ENCODE results near the gene PRDM5. TPM values are rescaled to one million over a fixed set of nuclear protein-coding genes. Genes with fewer than 3 reads are reported as not detected.

Gene PRDM5
- total RNA-seq, 1 donor from 2014 or later = 6.5 TPM

GRCh38 chr4:120926358-120927025, 4.0 kb upstream of the PRDM5 start:
- Histone ChIP-seq H3K9me3 (ENCODE audit: insufficient read depth, low read depth, low read length) (no peaks in the 10 kb centered on the region), H3K9ac (ENCODE audit: low read length) (no peak overlapping the region), H3K4me1 (ENCODE audit: insufficient read depth, low read length) (peaks cover under 1% of the 10 kb centered on the region), H3K79me2 (ENCODE audit: insufficient read depth, low read length) (no peaks in the 10 kb centered on the region), H3K27me3 (ENCODE audit: insufficient read depth, low read length) (no peaks in the 10 kb centered on the region), H4K20me1 (ENCODE audit: insufficient read depth, low read length) (no peaks in the 10 kb centered on the region), H3K4me3 (ENCODE audit: insufficient read depth, low read depth, low read length) (no peak overlapping the region), H2AFZ (ENCODE audit: low read depth, low read length) (no peak overlapping the region), H3K4me2 (ENCODE audit: low read length) (no peak overlapping the region), H3K27ac (ENCODE audit: low read depth, low read length) (no peak overlapping the region), H3K36me3 (ENCODE audit: insufficient read depth, low read length) (no peaks in the 10 kb centered on the region)
- peaks cover 3% of the 10 kb centered on the region for H3K9me3 Mint-ChIP-seq (ENCODE audit: unreplicated experiment)
- H3K36me3 Mint-ChIP-seq (ENCODE audit: low read depth, unreplicated experiment) = no peaks in the 10 kb centered on the region
- TF ChIP-seq CTCF (IDR thresholded peaks at IDR 0.05; ENCODE audit: insufficient read depth, low read depth, low read length) (no peak), EZH2 (IDR thresholded peaks at IDR 0.05; ENCODE audit: insufficient read depth, low read length) (no peak)
- H3K4me3 Mint-ChIP-seq (ENCODE audit: unreplicated experiment) = no peak overlapping the region
- DNase-seq (ENCODE audit: low read depth) (no peak), FAIRE-seq (no peak)
- no peak overlapping the region for H3K27ac Mint-ChIP-seq (ENCODE audit: unreplicated experiment)
- no peaks in the 10 kb centered on the region for H3K4me1 Mint-ChIP-seq (ENCODE audit: low read depth, unreplicated experiment)
- H3K27me3 Mint-ChIP-seq (ENCODE audit: low read depth, unreplicated experiment) = no peaks in the 10 kb centered on the region

GRCh38 chr4:120924931-120925330, 2.4 kb upstream of the PRDM5 start:
- Histone ChIP-seq H3K27me3 (ENCODE audit: insufficient read depth, low read length) (no peaks in the 10 kb centered on the region), H3K79me2 (ENCODE audit: insufficient read depth, low read length) (peaks cover 8% of the 10 kb centered on the region), H3K9ac (ENCODE audit: low read length) (no peak overlapping the region), H3K4me3 (ENCODE audit: insufficient read depth, low read depth, low read length) (no peak overlapping the region), H2AFZ (ENCODE audit: low read depth, low read length) (no peak overlapping the region), H3K9me3 (ENCODE audit: insufficient read depth, low read depth, low read length) (no peaks in the 10 kb centered on the region), H3K4me1 (ENCODE audit: insufficient read depth, low read length) (peaks cover 6% of the 10 kb centered on the region), H3K4me2 (ENCODE audit: low read length) (no peak overlapping the region), H4K20me1 (ENCODE audit: insufficient read depth, low read length) (no peaks in the 10 kb centered on the region), H3K36me3 (ENCODE audit: insufficient read depth, low read length) (no peaks in the 10 kb centered on the region), H3K27ac (ENCODE audit: low read depth, low read length) (no peak overlapping the region)
- Mint-ChIP-seq H3K27ac (ENCODE audit: unreplicated experiment) (no peak overlapping the region), H3K4me3 (ENCODE audit: unreplicated experiment) (no peak overlapping the region), H3K9me3 (ENCODE audit: unreplicated experiment) (peaks cover 3% of the 10 kb centered on the region), H3K27me3 (ENCODE audit: low read depth, unreplicated experiment) (no peaks in the 10 kb centered on the region), H3K36me3 (ENCODE audit: low read depth, unreplicated experiment) (no peaks in the 10 kb centered on the region), H3K4me1 (ENCODE audit: low read depth, unreplicated experiment) (no peaks in the 10 kb centered on the region)
- no peak for FAIRE-seq
- DNase-seq (ENCODE audit: low read depth) = no peak
- TF ChIP-seq CTCF (IDR thresholded peaks at IDR 0.05; ENCODE audit: insufficient read depth, low read depth, low read length) = no peak
- no peak for TF ChIP-seq EZH2 (IDR thresholded peaks at IDR 0.05; ENCODE audit: insufficient read depth, low read length)

- Histone ChIP-seq H2AFZ (ENCODE audit: low read depth, low read length) (peak overlapping the region; percentile 77), H3K4me3 (ENCODE audit: insufficient read depth, low read depth, low read length) (peak overlapping the region; percentile 63), H3K4me1 (ENCODE audit: insufficient read depth, low read length) (peaks cover 6% of the 10 kb centered on the region), H4K20me1 (ENCODE audit: insufficient read depth, low read length) (no peaks in the 10 kb centered on the region), H3K27ac (ENCODE audit: low read depth, low read length) (peak overlapping the region; percentile 76), H3K9me3 (ENCODE audit: insufficient read depth, low read depth, low read length) (no peaks in the 10 kb centered on the region), H3K79me2 (ENCODE audit: insufficient read depth, low read length) (peaks cover 8% of the 10 kb centered on the region), H3K27me3 (ENCODE audit: insufficient read depth, low read length) (no peaks in the 10 kb centered on the region), H3K9ac (ENCODE audit: low read length) (peak overlapping the region; percentile 87), H3K4me2 (ENCODE audit: low read length) (peak overlapping the region; percentile 82), H3K36me3 (ENCODE audit: insufficient read depth, low read length) (no peaks in the 10 kb centered on the region)
- Mint-ChIP-seq H3K27ac (ENCODE audit: unreplicated experiment) (no peak overlapping the region), H3K27me3 (ENCODE audit: low read depth, unreplicated experiment) (no peaks in the 10 kb centered on the region), H3K4me3 (ENCODE audit: unreplicated experiment) (peak overlapping the region; percentile 91), H3K36me3 (ENCODE audit: low read depth, unreplicated experiment) (no peaks in the 10 kb centered on the region), H3K9me3 (ENCODE audit: unreplicated experiment) (peaks cover 3% of the 10 kb centered on the region), H3K4me1 (ENCODE audit: low read depth, unreplicated experiment) (no peaks in the 10 kb centered on the region)
- DNase-seq (ENCODE audit: low read depth) (no peak), FAIRE-seq (no peak)
- TF ChIP-seq CTCF (IDR thresholded peaks at IDR 0.05; ENCODE audit: insufficient read depth, low read depth, low read length) = no peak
- TF ChIP-seq EZH2 (IDR thresholded peaks at IDR 0.05; ENCODE audit: insufficient read depth, low read length) = no peak
Measured at GRCh38 chr4:120923207-120923522, 639 bp upstream of the PRDM5 start.
